ENCODE measurements around the gene CRYZL1.

DNA sequence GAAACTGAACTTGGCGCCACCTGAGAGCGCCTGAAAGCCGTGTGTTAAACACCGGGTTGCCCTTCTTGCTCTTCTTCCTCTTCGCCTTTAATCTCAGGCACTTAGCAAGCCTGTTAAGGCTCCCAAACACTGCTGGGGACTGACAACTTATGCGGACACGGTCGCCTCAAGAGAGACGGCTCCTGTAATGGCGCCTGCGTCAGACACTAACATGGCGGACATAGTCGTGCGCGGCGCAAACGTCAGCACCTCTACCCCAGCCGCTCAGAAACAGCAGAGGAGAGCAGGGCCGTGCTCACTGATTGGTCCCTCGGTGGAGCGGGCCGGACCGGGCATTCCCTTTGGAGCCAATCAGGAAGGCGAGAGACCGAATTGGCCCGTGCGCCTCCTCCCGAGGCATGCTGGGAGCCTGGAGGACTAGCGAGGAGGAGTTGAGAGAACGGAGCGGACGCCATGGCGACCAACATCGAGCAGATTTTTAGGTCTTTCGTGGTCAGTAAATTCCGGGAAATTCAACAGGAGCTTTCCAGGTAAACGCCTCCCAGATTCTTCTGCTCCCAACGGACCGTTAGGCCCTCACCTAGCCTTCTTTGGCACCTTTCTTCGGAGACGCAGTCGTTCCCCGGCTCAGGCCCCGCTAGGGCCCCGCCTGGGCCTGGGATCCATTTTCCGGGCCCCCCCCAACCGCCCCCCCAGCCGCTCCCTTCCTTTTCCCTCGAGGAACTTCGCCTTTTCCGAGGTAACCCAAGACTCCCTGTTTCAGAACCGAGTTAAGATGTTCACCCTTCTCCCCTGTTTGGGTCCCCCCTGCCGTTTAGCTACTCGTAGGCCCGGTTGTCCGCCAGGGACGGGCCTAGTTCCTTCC lies 98.7 kb downstream of the CRYZL1 start, which contains the start of gene SON:
- TF ChIP-seq RARB (CRISPR knock-in tag; IDR thresholded peaks at IDR 0.05): no peak
- TF ChIP-seq ARNTL (CRISPR knock-in tag; IDR thresholded peaks at IDR 0.05; ENCODE audit: borderline replicate concordance, low read depth): no peak
- TF ChIP-seq, protein P1, sequence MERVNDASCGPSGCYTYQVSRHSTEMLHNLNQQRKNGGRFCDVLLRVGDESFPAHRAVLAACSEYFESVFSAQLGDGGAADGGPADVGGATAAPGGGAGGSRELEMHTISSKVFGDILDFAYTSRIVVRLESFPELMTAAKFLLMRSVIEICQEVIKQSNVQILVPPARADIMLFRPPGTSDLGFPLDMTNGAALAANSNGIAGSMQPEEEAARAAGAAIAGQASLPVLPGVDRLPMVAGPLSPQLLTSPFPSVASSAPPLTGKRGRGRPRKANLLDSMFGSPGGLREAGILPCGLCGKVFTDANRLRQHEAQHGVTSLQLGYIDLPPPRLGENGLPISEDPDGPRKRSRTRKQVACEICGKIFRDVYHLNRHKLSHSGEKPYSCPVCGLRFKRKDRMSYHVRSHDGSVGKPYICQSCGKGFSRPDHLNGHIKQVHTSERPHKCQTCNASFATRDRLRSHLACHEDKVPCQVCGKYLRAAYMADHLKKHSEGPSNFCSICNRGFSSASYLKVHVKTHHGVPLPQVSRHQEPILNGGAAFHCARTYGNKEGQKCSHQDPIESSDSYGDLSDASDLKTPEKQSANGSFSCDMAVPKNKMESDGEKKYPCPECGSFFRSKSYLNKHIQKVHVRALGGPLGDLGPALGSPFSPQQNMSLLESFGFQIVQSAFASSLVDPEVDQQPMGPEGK (CRISPR knock-in tag; IDR thresholded peaks at IDR 0.05; ENCODE audit: borderline replicate concordance): peak; percentile 88; the same call in 1 of the 2 replicates
- no peak for TF ChIP-seq GLIS3 (CRISPR knock-in tag; IDR thresholded peaks at IDR 0.05)
- TF ChIP-seq ZNF565 (CRISPR knock-in tag; conservative IDR thresholded peaks at IDR 0.05; ENCODE audit: low read depth): no peak
- TF ChIP-seq PPARA (CRISPR knock-in tag; IDR thresholded peaks at IDR 0.05; ENCODE audit: borderline replicate concordance): 0 out of 2 replicates have a peak, but pooled peaks have one; percentile 9
- TF ChIP-seq, protein P2, sequence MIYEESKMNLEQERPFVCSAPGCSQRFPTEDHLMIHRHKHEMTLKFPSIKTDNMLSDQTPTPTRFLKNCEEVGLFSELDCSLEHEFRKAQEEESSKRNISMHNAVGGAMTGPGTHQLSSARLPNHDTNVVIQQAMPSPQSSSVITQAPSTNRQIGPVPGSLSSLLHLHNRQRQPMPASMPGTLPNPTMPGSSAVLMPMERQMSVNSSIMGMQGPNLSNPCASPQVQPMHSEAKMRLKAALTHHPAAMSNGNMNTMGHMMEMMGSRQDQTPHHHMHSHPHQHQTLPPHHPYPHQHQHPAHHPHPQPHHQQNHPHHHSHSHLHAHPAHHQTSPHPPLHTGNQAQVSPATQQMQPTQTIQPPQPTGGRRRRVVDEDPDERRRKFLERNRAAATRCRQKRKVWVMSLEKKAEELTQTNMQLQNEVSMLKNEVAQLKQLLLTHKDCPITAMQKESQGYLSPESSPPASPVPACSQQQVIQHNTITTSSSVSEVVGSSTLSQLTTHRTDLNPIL (CRISPR knock-in tag; IDR thresholded peaks at IDR 0.05; ENCODE audit: low read depth): no peak
- TF ChIP-seq, protein P3, sequence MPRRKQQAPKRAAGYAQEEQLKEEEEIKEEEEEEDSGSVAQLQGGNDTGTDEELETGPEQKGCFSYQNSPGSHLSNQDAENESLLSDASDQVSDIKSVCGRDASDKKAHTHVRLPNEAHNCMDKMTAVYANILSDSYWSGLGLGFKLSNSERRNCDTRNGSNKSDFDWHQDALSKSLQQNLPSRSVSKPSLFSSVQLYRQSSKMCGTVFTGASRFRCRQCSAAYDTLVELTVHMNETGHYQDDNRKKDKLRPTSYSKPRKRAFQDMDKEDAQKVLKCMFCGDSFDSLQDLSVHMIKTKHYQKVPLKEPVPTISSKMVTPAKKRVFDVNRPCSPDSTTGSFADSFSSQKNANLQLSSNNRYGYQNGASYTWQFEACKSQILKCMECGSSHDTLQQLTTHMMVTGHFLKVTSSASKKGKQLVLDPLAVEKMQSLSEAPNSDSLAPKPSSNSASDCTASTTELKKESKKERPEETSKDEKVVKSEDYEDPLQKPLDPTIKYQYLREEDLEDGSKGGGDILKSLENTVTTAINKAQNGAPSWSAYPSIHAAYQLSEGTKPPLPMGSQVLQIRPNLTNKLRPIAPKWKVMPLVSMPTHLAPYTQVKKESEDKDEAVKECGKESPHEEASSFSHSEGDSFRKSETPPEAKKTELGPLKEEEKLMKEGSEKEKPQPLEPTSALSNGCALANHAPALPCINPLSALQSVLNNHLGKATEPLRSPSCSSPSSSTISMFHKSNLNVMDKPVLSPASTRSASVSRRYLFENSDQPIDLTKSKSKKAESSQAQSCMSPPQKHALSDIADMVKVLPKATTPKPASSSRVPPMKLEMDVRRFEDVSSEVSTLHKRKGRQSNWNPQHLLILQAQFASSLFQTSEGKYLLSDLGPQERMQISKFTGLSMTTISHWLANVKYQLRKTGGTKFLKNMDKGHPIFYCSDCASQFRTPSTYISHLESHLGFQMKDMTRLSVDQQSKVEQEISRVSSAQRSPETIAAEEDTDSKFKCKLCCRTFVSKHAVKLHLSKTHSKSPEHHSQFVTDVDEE (CRISPR knock-in tag; IDR thresholded peaks at IDR 0.05): no peak
